ENCODE results near the gene PTGDR.

PTGDR gene

GRCh38 chr14:52265253-52265652 lies 2.2 kb upstream of the PTGDR start:
- H3K4me1 ChIP-seq (ENCODE audit: control insufficient read depth, insufficient read depth, low read length, unreplicated experiment), result peaks cover 25% of the 10 kb centered on the region
- no peaks in the 10 kb centered on the region for H3K79me2 ChIP-seq (ENCODE audit: control insufficient read depth, insufficient read depth, low read length, unreplicated experiment)
- H2AFZ ChIP-seq (ENCODE audit: low read length, unreplicated experiment), result no peak overlapping the region
- no peak overlapping the region for H3K4me3 ChIP-seq (ENCODE audit: low read depth, low read length)
- H3K36me3 ChIP-seq (ENCODE audit: insufficient read depth, low read length), result no peaks in the 10 kb centered on the region
- H3K27me3 ChIP-seq (ENCODE audit: insufficient read depth, low read length), result no peaks in the 10 kb centered on the region
- H3K27ac ChIP-seq (ENCODE audit: low read depth, low read length), result no peak overlapping the region

GRCh38 chr14:52266179-52266578 lies 1.3 kb upstream of the PTGDR start:
- Histone ChIP-seq H3K4me3 (ENCODE audit: low read depth, low read length) (peak overlapping the region; percentile 87), H3K36me3 (ENCODE audit: insufficient read depth, low read length) (no peaks in the 10 kb centered on the region), H3K27me3 (ENCODE audit: insufficient read depth, low read length) (no peaks in the 10 kb centered on the region), H3K79me2 (ENCODE audit: control insufficient read depth, insufficient read depth, low read length, unreplicated experiment) (no peaks in the 10 kb centered on the region), H3K4me1 (ENCODE audit: control insufficient read depth, insufficient read depth, low read length, unreplicated experiment) (peaks cover 25% of the 10 kb centered on the region), H3K27ac (ENCODE audit: low read depth, low read length) (peak overlapping the region; percentile 91), H2AFZ (ENCODE audit: low read length, unreplicated experiment) (no peak overlapping the region)

GRCh38 chr14:52266782-52267181 lies 716 bp upstream of the PTGDR start:
- peaks cover 27% of the 10 kb centered on the region for H3K4me1 ChIP-seq (ENCODE audit: control insufficient read depth, insufficient read depth, low read length, unreplicated experiment)
- H3K79me2 ChIP-seq (ENCODE audit: control insufficient read depth, insufficient read depth, low read length, unreplicated experiment), result no peaks in the 10 kb centered on the region
- H3K27me3 ChIP-seq (ENCODE audit: insufficient read depth, low read length), result no peaks in the 10 kb centered on the region
- H3K27ac ChIP-seq (ENCODE audit: low read depth, low read length), result peak overlapping the region; percentile 91
- peak overlapping the region; percentile 87 for H3K4me3 ChIP-seq (ENCODE audit: low read depth, low read length)
- H2AFZ ChIP-seq (ENCODE audit: low read length, unreplicated experiment), result no peak overlapping the region
- no peaks in the 10 kb centered on the region for H3K36me3 ChIP-seq (ENCODE audit: insufficient read depth, low read length)

GRCh38 chr14:52268279-52269061 lies 972 bp downstream of the PTGDR start:
- no peaks in the 10 kb centered on the region for H3K79me2 ChIP-seq (ENCODE audit: control insufficient read depth, insufficient read depth, low read length, unreplicated experiment)
- no peak overlapping the region for H3K27ac ChIP-seq (ENCODE audit: low read depth, low read length)
- H3K4me1 ChIP-seq (ENCODE audit: control insufficient read depth, insufficient read depth, low read length, unreplicated experiment), result peaks cover 27% of the 10 kb centered on the region
- peak overlapping the region; percentile 79 for H2AFZ ChIP-seq (ENCODE audit: low read length, unreplicated experiment)
- peak overlapping the region; percentile 87 for H3K4me3 ChIP-seq (ENCODE audit: low read depth, low read length)
- no peaks in the 10 kb centered on the region for H3K27me3 ChIP-seq (ENCODE audit: insufficient read depth, low read length)
- no peaks in the 10 kb centered on the region for H3K36me3 ChIP-seq (ENCODE audit: insufficient read depth, low read length)

- no peaks in the 10 kb centered on the region for H3K27me3 ChIP-seq (ENCODE audit: insufficient read depth, low read length)
Observed at GRCh38 chr14:52269100-52269499, 1.6 kb downstream of the PTGDR start.

GRCh38 chr14:52269982-52270381 lies 2.5 kb downstream of the PTGDR start:
- Histone ChIP-seq H3K4me1 (ENCODE audit: control insufficient read depth, insufficient read depth, low read length, unreplicated experiment) (peaks cover 27% of the 10 kb centered on the region), H3K4me3 (ENCODE audit: low read depth, low read length) (peak overlapping the region; percentile 41; the same call in 1 of the 2 replicates), H3K79me2 (ENCODE audit: control insufficient read depth, insufficient read depth, low read length, unreplicated experiment) (no peaks in the 10 kb centered on the region), H3K27me3 (ENCODE audit: insufficient read depth, low read length) (no peaks in the 10 kb centered on the region), H3K36me3 (ENCODE audit: insufficient read depth, low read length) (no peaks in the 10 kb centered on the region), H3K27ac (ENCODE audit: low read depth, low read length) (no peak overlapping the region), H2AFZ (ENCODE audit: low read length, unreplicated experiment) (no peak overlapping the region)

More at GRCh38 chr14:52269100-52269499, 1.6 kb downstream of the PTGDR start:
- Histone ChIP-seq H3K4me3 (ENCODE audit: low read depth, low read length) (peak overlapping the region; percentile 87), H3K27ac (ENCODE audit: low read depth, low read length) (no peak overlapping the region), H2AFZ (ENCODE audit: low read length, unreplicated experiment) (peak overlapping the region; percentile 79), H3K79me2 (ENCODE audit: control insufficient read depth, insufficient read depth, low read length, unreplicated experiment) (no peaks in the 10 kb centered on the region), H3K36me3 (ENCODE audit: insufficient read depth, low read length) (no peaks in the 10 kb centered on the region), H3K4me1 (ENCODE audit: control insufficient read depth, insufficient read depth, low read length, unreplicated experiment) (peaks cover 27% of the 10 kb centered on the region)

GRCh38 chr14:52271538-52271937 lies 4.0 kb downstream of the PTGDR start:
- H2AFZ ChIP-seq (ENCODE audit: low read length, unreplicated experiment), result no peak overlapping the region
- H3K27ac ChIP-seq (ENCODE audit: low read depth, low read length), result no peak overlapping the region
- no peak overlapping the region; the same call in 1 of the 2 replicates for H3K4me3 ChIP-seq (ENCODE audit: low read depth, low read length)
- H3K79me2 ChIP-seq (ENCODE audit: control insufficient read depth, insufficient read depth, low read length, unreplicated experiment), result no peaks in the 10 kb centered on the region
- peaks cover 12% of the 10 kb centered on the region for H3K4me1 ChIP-seq (ENCODE audit: control insufficient read depth, insufficient read depth, low read length, unreplicated experiment)
- no peaks in the 10 kb centered on the region for H3K27me3 ChIP-seq (ENCODE audit: insufficient read depth, low read length)
- H3K36me3 ChIP-seq (ENCODE audit: insufficient read depth, low read length), result no peaks in the 10 kb centered on the region

GRCh38 chr14:52272375-52272774 lies 4.9 kb downstream of the PTGDR start:
- Histone ChIP-seq H2AFZ (ENCODE audit: low read length, unreplicated experiment) (no peak overlapping the region), H3K27me3 (ENCODE audit: insufficient read depth, low read length) (no peaks in the 10 kb centered on the region), H3K4me1 (ENCODE audit: control insufficient read depth, insufficient read depth, low read length, unreplicated experiment) (peaks cover 3% of the 10 kb centered on the region), H3K27ac (ENCODE audit: low read depth, low read length) (no peak overlapping the region), H3K4me3 (ENCODE audit: low read depth, low read length) (no peak overlapping the region), H3K36me3 (ENCODE audit: insufficient read depth, low read length) (peaks cover 2% of the 10 kb centered on the region; the same call in 1 of the 2 replicates), H3K79me2 (ENCODE audit: control insufficient read depth, insufficient read depth, low read length, unreplicated experiment) (no peaks in the 10 kb centered on the region)

- Histone ChIP-seq H3K27ac (ENCODE audit: low read depth, low read length) (no peak overlapping the region), H3K4me3 (ENCODE audit: low read depth, low read length) (no peak overlapping the region), H2AFZ (ENCODE audit: low read length, unreplicated experiment) (no peak overlapping the region), H3K4me1 (ENCODE audit: control insufficient read depth, insufficient read depth, low read length, unreplicated experiment) (peaks cover 15% of the 10 kb centered on the region), H3K79me2 (ENCODE audit: control insufficient read depth, insufficient read depth, low read length, unreplicated experiment) (no peaks in the 10 kb centered on the region), H3K27me3 (ENCODE audit: insufficient read depth, low read length) (no peaks in the 10 kb centered on the region), H3K36me3 (ENCODE audit: insufficient read depth, low read length) (peaks cover 7% of the 10 kb centered on the region; the same call in 1 of the 2 replicates)
Observed at GRCh38 chr14:52275372-52275771, 7.9 kb downstream of the PTGDR start.

- Histone ChIP-seq H3K27ac (ENCODE audit: low read depth, low read length) (no peak overlapping the region), H3K27me3 (ENCODE audit: insufficient read depth, low read length) (no peaks in the 10 kb centered on the region), H3K4me3 (ENCODE audit: low read depth, low read length) (no peak overlapping the region), H3K36me3 (ENCODE audit: insufficient read depth, low read length) (peaks cover 7% of the 10 kb centered on the region; the same call in 1 of the 2 replicates), H2AFZ (ENCODE audit: low read length, unreplicated experiment) (no peak overlapping the region), H3K79me2 (ENCODE audit: control insufficient read depth, insufficient read depth, low read length, unreplicated experiment) (no peaks in the 10 kb centered on the region), H3K4me1 (ENCODE audit: control insufficient read depth, insufficient read depth, low read length, unreplicated experiment) (peaks cover 13% of the 10 kb centered on the region)
Observed at GRCh38 chr14:52277552-52277951, 10.1 kb downstream of the PTGDR start.

GRCh38 chr14:52279408-52279807 lies 11.9 kb downstream of the PTGDR start:
- H2AFZ ChIP-seq (ENCODE audit: low read length, unreplicated experiment), result no peak overlapping the region
- peak overlapping the region; percentile 67 for H3K27ac ChIP-seq (ENCODE audit: low read depth, low read length)
- H3K4me1 ChIP-seq (ENCODE audit: control insufficient read depth, insufficient read depth, low read length, unreplicated experiment), result peaks cover 13% of the 10 kb centered on the region
- no peak overlapping the region for H3K4me3 ChIP-seq (ENCODE audit: low read depth, low read length)
- H3K27me3 ChIP-seq (ENCODE audit: insufficient read depth, low read length), result no peaks in the 10 kb centered on the region
- no peaks in the 10 kb centered on the region for H3K79me2 ChIP-seq (ENCODE audit: control insufficient read depth, insufficient read depth, low read length, unreplicated experiment)
- H3K36me3 ChIP-seq (ENCODE audit: insufficient read depth, low read length), result peaks cover 7% of the 10 kb centered on the region; the same call in 1 of the 2 replicates
